Measurements from ENCODE around the gene RPN1. TPM values are rescaled to one million over a fixed set of nuclear protein-coding genes. Genes with fewer than 3 reads are reported as not detected.

The RPN1 gene
- total RNA-seq, 2 experiments from 2014 or later, result 133 TPM

- intact Hi-C loops (cut with micrococcal nuclease), result no loop called here
- no peak overlapping the region for H3K4me3 Mint-ChIP-seq
- peaks cover 8% of the 10 kb centered on the region for H3K4me1 Mint-ChIP-seq (ENCODE audit: low read depth)
- ATAC-seq, result no peak
- H3K27me3 Mint-ChIP-seq, result no peaks in the 10 kb centered on the region
- CTCF ChIA-PET, result interaction anchor here (1.2 to 3.9 kb wide), 3 partner anchors 8 to 157 kb away, joined by 3 to 23 read pairs (median 3); no protein-coding TSS in a partner anchor
- H3K36me3 Mint-ChIP-seq (ENCODE audit: low read depth), result no peaks in the 10 kb centered on the region
- no peak for DNase-seq
- no peak overlapping the region for H3K27ac Mint-ChIP-seq
- POLR2A ChIA-PET, result no interaction called here
- no peaks in the 10 kb centered on the region for H3K9me3 Mint-ChIP-seq
- TF ChIP-seq, protein P1, sequence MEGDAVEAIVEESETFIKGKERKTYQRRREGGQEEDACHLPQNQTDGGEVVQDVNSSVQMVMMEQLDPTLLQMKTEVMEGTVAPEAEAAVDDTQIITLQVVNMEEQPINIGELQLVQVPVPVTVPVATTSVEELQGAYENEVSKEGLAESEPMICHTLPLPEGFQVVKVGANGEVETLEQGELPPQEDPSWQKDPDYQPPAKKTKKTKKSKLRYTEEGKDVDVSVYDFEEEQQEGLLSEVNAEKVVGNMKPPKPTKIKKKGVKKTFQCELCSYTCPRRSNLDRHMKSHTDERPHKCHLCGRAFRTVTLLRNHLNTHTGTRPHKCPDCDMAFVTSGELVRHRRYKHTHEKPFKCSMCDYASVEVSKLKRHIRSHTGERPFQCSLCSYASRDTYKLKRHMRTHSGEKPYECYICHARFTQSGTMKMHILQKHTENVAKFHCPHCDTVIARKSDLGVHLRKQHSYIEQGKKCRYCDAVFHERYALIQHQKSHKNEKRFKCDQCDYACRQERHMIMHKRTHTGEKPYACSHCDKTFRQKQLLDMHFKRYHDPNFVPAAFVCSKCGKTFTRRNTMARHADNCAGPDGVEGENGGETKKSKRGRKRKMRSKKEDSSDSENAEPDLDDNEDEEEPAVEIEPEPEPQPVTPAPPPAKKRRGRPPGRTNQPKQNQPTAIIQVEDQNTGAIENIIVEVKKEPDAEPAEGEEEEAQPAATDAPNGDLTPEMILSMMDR (IDR thresholded peaks at IDR 0.05), result no peak
Observed at GRCh38 chr3:128689060-128689459, 38.4 kb upstream of the RPN1 start.

DNA sequence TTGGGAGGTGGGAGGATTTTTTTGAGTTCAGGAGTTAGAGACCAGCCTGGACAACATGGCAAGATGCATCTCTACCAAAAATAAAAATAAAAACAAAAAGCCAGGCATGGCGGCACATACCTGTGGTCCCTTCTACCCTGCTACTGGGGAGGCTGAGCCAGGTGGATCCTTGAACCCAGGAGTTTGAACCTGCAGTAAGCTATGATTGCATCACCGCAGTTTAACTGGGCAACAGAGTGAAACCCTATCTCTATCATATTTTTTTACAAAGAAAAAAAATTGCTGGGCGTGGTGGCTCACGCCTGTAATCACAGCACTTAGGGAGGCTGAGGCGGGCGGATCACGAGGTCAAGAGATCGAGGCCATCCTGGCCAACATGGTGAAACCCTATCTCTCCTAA, 35.8 kb upstream of the RPN1 start:
- H3K27me3 Mint-ChIP-seq, result no peaks in the 10 kb centered on the region
- POLR2A ChIA-PET, result no interaction called here
- no peaks in the 10 kb centered on the region for H3K36me3 Mint-ChIP-seq (ENCODE audit: low read depth)
- no peak overlapping the region for H3K27ac Mint-ChIP-seq
- H3K4me1 Mint-ChIP-seq (ENCODE audit: low read depth), result peaks cover 15% of the 10 kb centered on the region
- DNase-seq (no peak), ATAC-seq (no peak)
- CTCF ChIA-PET, result no interaction called here
- H3K4me3 Mint-ChIP-seq, result no peak overlapping the region
- intact Hi-C loops (cut with micrococcal nuclease), result no loop called here
- H3K9me3 Mint-ChIP-seq, result no peaks in the 10 kb centered on the region
- TF ChIP-seq, protein P1 (IDR thresholded peaks at IDR 0.05), result no peak

DNA sequence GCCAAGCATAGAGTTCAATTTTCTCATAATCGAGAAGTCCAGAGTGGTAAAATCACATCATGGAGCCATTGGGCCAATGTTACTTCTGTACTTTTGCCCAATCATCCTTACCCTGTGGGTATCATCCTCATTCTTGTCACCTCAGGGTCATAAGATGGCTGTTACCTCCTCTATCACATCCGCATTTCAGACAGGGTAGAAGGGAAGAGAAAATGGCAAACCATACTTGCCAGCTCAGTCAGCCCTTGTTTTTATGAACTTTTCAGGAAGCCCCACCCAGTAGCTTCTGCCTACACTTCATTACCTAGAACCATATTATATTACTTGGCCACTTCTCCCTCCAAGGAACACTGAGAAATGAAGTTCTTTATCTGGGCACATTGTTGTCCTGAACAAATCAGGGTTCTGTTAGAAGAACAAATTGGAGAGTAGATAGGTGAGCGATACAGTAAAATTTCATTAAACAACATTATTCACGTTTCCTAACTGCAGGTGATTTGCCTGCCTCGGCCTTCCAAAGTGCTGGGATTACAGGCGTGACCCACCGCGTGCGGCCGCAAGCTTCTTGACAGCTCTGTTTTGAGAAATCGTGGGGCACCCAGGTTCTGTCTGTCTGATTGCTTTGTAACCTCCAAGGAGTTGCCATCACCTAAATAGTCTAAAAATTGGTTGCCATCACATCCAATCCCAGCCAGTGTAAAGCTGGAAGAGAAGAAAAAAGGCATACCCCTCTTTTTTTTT, 34.5 kb upstream of the RPN1 start:
- ChIA-PET CTCF (interaction anchor here (1.3 kb wide), 1 partner anchor 110 kb away, joined by 3 read pairs; no protein-coding TSS in a partner anchor), POLR2A (interaction anchor here (0.5 kb wide), 1 partner anchor 127 kb away, joined by 3 read pairs; no protein-coding TSS in a partner anchor)
- no peak for ATAC-seq

DNA sequence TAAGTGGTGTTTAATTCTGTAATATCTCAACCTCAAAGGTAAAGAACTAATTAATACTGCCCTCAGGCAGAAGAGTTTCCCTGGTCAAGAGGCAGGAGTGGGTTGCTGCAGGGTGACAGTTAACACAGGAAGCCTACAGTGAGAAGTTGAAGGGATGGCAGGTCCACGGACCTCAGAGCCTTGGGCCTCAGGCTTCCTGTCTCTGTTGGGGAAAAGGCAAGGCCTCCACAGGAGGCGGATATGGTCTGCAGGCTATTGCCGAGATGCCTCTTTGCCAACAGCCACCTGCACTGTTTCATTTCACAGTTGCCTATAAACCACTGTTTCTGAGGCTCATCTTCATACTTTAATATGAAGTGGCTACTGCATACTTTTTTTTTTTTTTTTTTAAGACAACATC, 33.3 kb upstream of the RPN1 start:
- Mint-ChIP-seq H3K4me1 (ENCODE audit: low read depth) (peaks cover 19% of the 10 kb centered on the region), H3K36me3 (ENCODE audit: low read depth) (no peaks in the 10 kb centered on the region), H3K9me3 (no peaks in the 10 kb centered on the region), H3K27ac (no peak overlapping the region), H3K4me3 (no peak overlapping the region), H3K27me3 (no peaks in the 10 kb centered on the region)
- POLR2A ChIA-PET, result interaction anchor here (0.7 kb wide), 1 partner anchor 43 kb away, joined by 3 read pairs; no protein-coding TSS in a partner anchor
- ATAC-seq, result no peak
- TF ChIP-seq, protein P1 (IDR thresholded peaks at IDR 0.05), result no peak
- CTCF ChIA-PET, result interaction anchor here (1.3 kb wide), 2 partner anchors 111 to 162 kb away, joined by 3 to 5 read pairs; no protein-coding TSS in a partner anchor
- intact Hi-C loops (cut with micrococcal nuclease), result loop anchor here (5.0 kb wide), 1 partner anchor 43 kb away; the partner anchor contains the start of gene RAB7A
- DNase-seq, result no peak

More for the DNA sequence above, 34.5 kb upstream of the RPN1 start:
- no peak for DNase-seq
- Mint-ChIP-seq H3K9me3 (no peaks in the 10 kb centered on the region), H3K27ac (no peak overlapping the region), H3K27me3 (no peaks in the 10 kb centered on the region), H3K4me3 (no peak overlapping the region), H3K36me3 (ENCODE audit: low read depth) (no peaks in the 10 kb centered on the region), H3K4me1 (ENCODE audit: low read depth) (peaks cover 20% of the 10 kb centered on the region)
- intact Hi-C loops (cut with micrococcal nuclease), result loop anchor here (5.0 kb wide), 1 partner anchor 42 kb away; the partner anchor contains the start of gene RAB7A
- TF ChIP-seq, protein P1 (IDR thresholded peaks at IDR 0.05), result no peak

- Mint-ChIP-seq H3K27me3 (no peaks in the 10 kb centered on the region), H3K27ac (peak overlapping the region; percentile 98), H3K9me3 (no peaks in the 10 kb centered on the region), H3K4me1 (ENCODE audit: low read depth) (peaks cover 18% of the 10 kb centered on the region), H3K36me3 (ENCODE audit: low read depth) (no peaks in the 10 kb centered on the region), H3K4me3 (peak overlapping the region; percentile 93)
- ChIA-PET CTCF (interaction anchor here (0.7 to 4.7 kb wide), 42 partner anchors 9 to 503 kb away, joined by 3 to 119 read pairs (median 7); partner anchors contain the start of genes ACAD9, RAB7A and RPN1), POLR2A (interaction anchor here (0.7 to 2.8 kb wide), 22 partner anchors 12 to 242 kb away, joined by 3 to 13 read pairs (median 6); partner anchors contain the start of genes RAB7A and RPN1)
- TF ChIP-seq, protein P1 (IDR thresholded peaks at IDR 0.05), result no peak
- DNase-seq (no peak), ATAC-seq (no peak)
- intact Hi-C loops (cut with micrococcal nuclease), result loop anchor here (2.0 to 5.0 kb wide), 3 partner anchors 46 to 121 kb away; partner anchors contain the start of gene RAB7A
Observed at GRCh38 chr3:128681369-128681829, 30.8 kb upstream of the RPN1 start.
